22Rv1 (cell line): Measurements from ENCODE around the gene ETNK1.
"Not testable (repeated sequence)": the region's sequence is repeated elsewhere in the genome, so short reads cannot be mapped to it uniquely, and the experiment has no call there.

Experiments
- H3K27ac ChIP-seq: fragments of 450-650 bp; 2 replicates; pipeline ENCODE4 v1.5.1; 2017
- ZFX ChIP-seq: fragments of 450-650 bp; IDR thresholded peaks from 2 replicates; pipeline ENCODE4 v1.6.1; 2017; ENCODE audit warnings: antibody characterized with exemption, borderline replicate concordance
- TF ChIP-seq, protein P1 (sequence below): fragments of 450-650 bp; IDR thresholded peaks from 2 replicates; pipeline ENCODE4 v1.5.1; 2017; ENCODE audit warnings: mild to moderate bottlenecking

The ETNK1 gene, protein sequence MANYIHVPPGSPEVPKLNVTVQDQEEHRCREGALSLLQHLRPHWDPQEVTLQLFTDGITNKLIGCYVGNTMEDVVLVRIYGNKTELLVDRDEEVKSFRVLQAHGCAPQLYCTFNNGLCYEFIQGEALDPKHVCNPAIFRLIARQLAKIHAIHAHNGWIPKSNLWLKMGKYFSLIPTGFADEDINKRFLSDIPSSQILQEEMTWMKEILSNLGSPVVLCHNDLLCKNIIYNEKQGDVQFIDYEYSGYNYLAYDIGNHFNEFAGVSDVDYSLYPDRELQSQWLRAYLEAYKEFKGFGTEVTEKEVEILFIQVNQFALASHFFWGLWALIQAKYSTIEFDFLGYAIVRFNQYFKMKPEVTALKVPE

DNA sequence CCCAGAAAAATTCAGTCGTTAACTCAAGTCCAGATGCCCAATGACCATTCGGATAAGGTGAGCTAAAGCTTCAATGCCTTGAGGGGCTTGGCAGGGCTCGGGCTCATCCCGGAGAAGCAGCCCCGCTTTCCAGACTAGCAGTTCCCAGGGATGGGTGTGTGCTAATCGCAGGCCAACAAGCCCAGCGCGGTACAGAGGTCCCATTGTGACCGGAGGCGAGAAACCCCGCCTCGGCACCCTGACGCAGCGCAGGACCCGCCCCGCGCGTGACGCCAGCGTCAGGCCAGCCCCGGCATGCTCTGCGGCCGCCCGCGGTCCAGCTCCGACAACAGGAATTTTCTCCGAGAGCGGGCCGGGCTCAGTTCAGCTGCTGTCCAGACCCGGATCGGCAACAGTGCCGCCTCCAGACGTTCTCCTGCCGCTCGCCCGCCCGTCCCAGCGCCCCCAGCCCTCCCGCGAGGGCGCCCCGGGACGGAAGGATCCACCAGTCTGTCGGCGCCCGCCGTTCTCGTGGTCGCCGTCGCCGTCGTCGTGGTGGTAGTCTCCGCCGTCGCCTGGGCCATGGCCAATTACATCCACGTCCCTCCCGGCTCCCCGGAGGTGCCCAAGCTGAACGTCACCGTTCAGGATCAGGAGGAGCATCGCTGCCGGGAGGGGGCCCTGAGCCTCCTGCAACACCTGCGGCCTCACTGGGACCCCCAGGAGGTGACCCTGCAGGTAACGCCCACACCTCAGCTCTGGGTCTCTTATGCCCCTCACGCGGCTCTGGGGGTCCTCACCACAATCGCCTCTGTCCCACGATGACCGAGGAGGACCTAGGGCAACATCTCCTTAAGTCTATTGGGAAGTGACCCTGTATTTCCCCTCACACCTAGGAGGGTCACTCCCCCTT is at the start of gene ETNK1:
TSS of gene ETNK1 (plus strand) at position 302 of the 892 bp plus-strand sequence. CDS start at position 562, 260 bp downstream.
- H3K27ac ChIP-seq: peak within 1 kb of the TSS; percentile 87
- TF ChIP-seq, protein P1, sequence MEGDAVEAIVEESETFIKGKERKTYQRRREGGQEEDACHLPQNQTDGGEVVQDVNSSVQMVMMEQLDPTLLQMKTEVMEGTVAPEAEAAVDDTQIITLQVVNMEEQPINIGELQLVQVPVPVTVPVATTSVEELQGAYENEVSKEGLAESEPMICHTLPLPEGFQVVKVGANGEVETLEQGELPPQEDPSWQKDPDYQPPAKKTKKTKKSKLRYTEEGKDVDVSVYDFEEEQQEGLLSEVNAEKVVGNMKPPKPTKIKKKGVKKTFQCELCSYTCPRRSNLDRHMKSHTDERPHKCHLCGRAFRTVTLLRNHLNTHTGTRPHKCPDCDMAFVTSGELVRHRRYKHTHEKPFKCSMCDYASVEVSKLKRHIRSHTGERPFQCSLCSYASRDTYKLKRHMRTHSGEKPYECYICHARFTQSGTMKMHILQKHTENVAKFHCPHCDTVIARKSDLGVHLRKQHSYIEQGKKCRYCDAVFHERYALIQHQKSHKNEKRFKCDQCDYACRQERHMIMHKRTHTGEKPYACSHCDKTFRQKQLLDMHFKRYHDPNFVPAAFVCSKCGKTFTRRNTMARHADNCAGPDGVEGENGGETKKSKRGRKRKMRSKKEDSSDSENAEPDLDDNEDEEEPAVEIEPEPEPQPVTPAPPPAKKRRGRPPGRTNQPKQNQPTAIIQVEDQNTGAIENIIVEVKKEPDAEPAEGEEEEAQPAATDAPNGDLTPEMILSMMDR: no peak

DNA sequence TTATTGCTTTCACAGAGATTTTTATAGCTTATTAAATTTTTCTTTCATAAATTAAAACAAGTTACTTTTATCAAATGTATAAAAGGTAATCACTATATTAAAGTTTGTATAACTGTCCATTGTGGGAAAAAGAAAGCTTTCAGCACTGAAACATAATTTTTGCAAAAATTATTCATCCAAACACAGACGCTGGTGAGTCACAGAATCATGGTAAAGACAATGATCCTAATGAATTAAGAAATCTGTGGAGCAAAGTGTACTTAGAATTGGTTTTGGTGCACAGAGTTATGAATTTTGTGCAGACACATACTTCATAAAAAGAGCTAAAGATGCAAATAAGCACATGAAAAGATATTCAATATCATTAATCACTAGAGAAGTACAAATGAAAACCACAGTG is 48.9 kb upstream of the ETNK1 start:
- no peak for TF ChIP-seq ZFX
- TF ChIP-seq, protein P1: no peak
- H3K27ac ChIP-seq: no peak overlapping the region

DNA sequence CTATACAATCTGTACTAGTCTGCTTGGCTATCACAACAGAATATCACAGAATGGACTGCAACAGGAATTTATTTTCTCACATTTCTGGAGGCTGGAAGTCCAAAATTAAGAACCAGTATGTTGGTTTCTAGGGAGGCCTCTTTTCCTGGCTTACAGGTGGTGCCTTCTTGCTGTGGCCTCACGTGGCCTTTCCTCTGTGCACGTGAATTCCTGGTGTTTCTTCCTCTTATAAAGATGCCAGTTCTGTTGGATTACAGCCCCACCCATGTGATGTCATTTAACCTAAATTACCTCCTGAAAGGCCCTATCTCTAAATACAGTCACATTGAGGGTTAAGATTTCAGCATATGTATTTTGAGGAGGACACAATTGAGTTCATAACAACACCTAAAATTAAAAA is 48.5 kb upstream of the ETNK1 start:
- TF ChIP-seq, protein P1: no peak
- TF ChIP-seq ZFX: no peak
- H3K27ac ChIP-seq: no peak overlapping the region

DNA sequence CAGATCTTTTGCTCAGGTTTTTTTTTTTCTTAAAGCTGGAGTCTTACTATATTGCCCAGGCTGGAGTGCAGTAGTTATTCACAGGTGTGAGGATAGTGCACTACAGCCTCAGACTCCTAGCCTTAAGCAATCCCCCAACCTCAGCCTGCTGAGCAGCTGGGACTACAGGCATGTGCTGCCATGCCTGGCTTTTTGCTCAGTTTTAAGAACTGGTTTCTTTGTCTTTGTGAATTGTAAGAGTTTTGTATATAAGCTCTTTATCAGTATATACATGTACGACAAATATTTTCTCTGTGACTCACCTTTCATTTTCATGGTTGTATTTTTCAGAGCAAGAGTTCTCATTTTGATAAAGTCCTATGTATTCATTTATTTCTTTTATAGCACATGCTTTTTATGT is 47.3 kb upstream of the ETNK1 start:
- no peak overlapping the region for H3K27ac ChIP-seq
- TF ChIP-seq ZFX: no peak

DNA sequence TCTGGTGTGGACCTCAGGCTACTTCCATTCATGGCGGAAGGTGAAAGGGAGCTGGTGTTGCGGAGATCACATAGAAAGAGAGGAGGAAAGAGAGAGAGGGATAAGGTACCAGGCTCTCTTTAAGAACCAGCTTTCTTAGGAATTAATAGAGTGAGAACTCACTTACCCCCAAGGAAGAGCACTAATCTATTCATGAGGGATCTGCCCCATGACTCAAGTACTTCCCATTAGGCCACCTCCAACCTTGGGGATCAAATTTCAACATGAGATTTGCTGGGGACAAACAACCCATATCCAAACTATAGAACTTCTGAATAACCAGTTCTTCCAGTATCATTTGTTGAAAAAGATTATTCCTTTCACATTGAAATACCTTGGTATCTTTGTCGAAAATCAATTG is 46.6 kb upstream of the ETNK1 start:
- TF ChIP-seq, protein P1: no peak
- TF ChIP-seq ZFX: no peak
- no peak overlapping the region for H3K27ac ChIP-seq

DNA sequence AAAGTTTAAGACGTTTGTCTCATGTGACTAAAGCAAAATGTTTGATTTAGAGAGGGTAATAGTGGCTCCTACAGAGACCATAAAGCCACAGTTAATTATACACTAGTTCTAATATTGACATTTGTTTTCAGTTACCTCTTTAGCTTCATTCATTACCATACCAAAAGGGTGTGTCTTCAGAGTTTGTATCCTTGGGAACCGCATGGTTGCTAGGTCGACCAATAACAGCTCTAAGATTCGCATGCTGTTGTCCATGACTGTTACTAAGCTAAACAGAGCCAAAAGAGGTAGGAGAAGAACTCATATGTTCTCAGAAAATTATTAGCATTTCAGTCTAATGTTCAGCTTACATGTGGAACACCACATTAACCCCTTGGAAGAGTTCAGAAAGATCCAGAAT is 36.2 kb upstream of the ETNK1 start:
- TF ChIP-seq ZFX: no peak
- TF ChIP-seq, protein P1: no peak

DNA sequence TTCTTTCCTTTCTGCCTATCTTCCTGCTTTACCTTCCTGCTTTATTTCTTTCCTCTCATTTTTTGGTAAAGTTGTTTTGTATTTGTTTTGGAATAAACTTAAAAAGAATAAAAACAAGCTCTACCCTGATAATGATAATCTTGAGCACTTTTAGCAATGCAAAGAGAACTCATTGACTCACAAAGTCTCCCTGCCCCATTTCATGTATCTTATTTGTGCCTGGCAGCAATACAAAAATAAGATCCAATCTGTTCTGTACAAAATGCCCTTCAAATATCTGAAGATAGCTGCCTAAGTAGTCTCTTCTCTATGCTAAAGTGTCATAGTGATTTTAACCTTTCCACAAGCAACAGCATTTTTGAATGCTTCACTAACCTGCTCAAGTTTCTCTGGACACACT is 31.1 kb upstream of the ETNK1 start:
- no peak overlapping the region for H3K27ac ChIP-seq
- TF ChIP-seq ZFX: no peak
- TF ChIP-seq, protein P1: no peak

More for the DNA sequence above, 36.2 kb upstream of the ETNK1 start:
- H3K27ac ChIP-seq: peak overlapping the region; percentile 66

DNA sequence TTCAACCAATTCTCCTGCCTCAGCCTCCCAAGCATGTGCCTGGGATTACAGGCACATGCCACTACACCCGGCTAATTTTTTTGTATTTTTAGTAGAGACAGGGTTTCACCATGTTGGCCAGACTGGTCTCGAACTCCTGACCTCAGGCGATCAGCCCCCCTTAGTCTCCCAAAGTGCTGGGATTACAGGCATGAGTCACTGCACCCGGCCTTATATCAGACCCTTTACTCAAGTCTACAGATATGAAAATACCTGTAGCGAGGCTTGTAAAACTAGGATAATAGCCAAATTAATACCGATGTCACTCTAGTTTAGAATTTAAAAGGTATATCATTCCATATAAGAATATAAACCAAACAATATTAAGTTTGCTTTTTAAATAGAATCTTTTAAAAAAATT is 27.4 kb upstream of the ETNK1 start:
- H3K27ac ChIP-seq: not testable (repeated sequence)
